Ishikawa (cell line): ENCODE data around the gene TMPRSS2.

Experiments
- CEBPB ChIP-seq: IDR thresholded peaks from 2 replicates; pipeline ENCODE4 v1.6.1; 2012
- CREB1 ChIP-seq: IDR thresholded peaks from 2 replicates; pipeline ENCODE4 v1.6.1; 2012; ENCODE audit warnings: low read depth
- EGR1 ChIP-seq: IDR thresholded peaks from 2 replicates; pipeline ENCODE4 v1.6.1; 2012
- EP300 ChIP-seq: IDR thresholded peaks from 2 replicates; pipeline ENCODE4 v1.6.1; 2012; ENCODE audit warnings: borderline replicate concordance
- FOXM1 ChIP-seq: IDR thresholded peaks from 2 replicates; pipeline ENCODE4 v1.6.1; 2012; ENCODE audit warnings: low read depth, borderline replicate concordance
- MAX ChIP-seq: IDR thresholded peaks from 2 replicates; pipeline ENCODE4 v1.6.1; 2012
- NFIC ChIP-seq: IDR thresholded peaks from 2 replicates; pipeline ENCODE4 v1.6.1; 2012
- RAD21 ChIP-seq: IDR thresholded peaks from 2 replicates; pipeline ENCODE4 v1.6.1; 2012; ENCODE audit warnings: low read depth
- TAF1 ChIP-seq: IDR thresholded peaks from 2 replicates; pipeline ENCODE4 v1.6.1; 2012; ENCODE audit warnings: low read depth, mild to moderate bottlenecking
- TCF12 ChIP-seq: IDR thresholded peaks from 2 replicates; pipeline ENCODE4 v1.6.1; 2012; ENCODE audit warnings: low read depth
- TEAD4 ChIP-seq: IDR thresholded peaks from 2 replicates; pipeline ENCODE4 v1.6.1; 2012
- YY1 ChIP-seq: IDR thresholded peaks from 2 replicates; pipeline ENCODE4 v1.6.1; 2012; ENCODE audit warnings: low read depth
- ZBTB7A ChIP-seq: IDR thresholded peaks from 2 replicates; pipeline ENCODE4 v1.6.1; 2012; ENCODE audit warnings: low read depth
- TF ChIP-seq, protein P1 (sequence below): IDR thresholded peaks from 2 replicates; pipeline ENCODE4 v1.6.1; 2012; ENCODE audit warnings: low read depth, mild to moderate bottlenecking
- TF ChIP-seq, protein P2 (sequence below): IDR thresholded peaks from 2 replicates; pipeline ENCODE4 v1.6.1; 2012

TMPRSS2 gene

GRCh38 chr21:41545500-41546359, 37.8 kb upstream of the TMPRSS2 start:
- TF ChIP-seq EGR1, result no peak
- TF ChIP-seq TCF12, result no peak
- TF ChIP-seq ZBTB7A, result no peak
- no peak for TF ChIP-seq EP300
- TF ChIP-seq, protein P1, sequence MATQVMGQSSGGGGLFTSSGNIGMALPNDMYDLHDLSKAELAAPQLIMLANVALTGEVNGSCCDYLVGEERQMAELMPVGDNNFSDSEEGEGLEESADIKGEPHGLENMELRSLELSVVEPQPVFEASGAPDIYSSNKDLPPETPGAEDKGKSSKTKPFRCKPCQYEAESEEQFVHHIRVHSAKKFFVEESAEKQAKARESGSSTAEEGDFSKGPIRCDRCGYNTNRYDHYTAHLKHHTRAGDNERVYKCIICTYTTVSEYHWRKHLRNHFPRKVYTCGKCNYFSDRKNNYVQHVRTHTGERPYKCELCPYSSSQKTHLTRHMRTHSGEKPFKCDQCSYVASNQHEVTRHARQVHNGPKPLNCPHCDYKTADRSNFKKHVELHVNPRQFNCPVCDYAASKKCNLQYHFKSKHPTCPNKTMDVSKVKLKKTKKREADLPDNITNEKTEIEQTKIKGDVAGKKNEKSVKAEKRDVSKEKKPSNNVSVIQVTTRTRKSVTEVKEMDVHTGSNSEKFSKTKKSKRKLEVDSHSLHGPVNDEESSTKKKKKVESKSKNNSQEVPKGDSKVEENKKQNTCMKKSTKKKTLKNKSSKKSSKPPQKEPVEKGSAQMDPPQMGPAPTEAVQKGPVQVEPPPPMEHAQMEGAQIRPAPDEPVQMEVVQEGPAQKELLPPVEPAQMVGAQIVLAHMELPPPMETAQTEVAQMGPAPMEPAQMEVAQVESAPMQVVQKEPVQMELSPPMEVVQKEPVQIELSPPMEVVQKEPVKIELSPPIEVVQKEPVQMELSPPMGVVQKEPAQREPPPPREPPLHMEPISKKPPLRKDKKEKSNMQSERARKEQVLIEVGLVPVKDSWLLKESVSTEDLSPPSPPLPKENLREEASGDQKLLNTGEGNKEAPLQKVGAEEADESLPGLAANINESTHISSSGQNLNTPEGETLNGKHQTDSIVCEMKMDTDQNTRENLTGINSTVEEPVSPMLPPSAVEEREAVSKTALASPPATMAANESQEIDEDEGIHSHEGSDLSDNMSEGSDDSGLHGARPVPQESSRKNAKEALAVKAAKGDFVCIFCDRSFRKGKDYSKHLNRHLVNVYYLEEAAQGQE, result no peak

GRCh38 chr21:41542727-41543126, 34.8 kb upstream of the TMPRSS2 start:
- no peak for TF ChIP-seq ZBTB7A
- TF ChIP-seq, protein P1, result no peak
- TF ChIP-seq, protein P2, sequence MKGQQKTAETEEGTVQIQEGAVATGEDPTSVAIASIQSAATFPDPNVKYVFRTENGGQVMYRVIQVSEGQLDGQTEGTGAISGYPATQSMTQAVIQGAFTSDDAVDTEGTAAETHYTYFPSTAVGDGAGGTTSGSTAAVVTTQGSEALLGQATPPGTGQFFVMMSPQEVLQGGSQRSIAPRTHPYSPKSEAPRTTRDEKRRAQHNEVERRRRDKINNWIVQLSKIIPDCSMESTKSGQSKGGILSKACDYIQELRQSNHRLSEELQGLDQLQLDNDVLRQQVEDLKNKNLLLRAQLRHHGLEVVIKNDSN, result no peak
- no peak for TF ChIP-seq RAD21
- TF ChIP-seq YY1, result no peak
- TF ChIP-seq EP300, result no peak
- no peak for TF ChIP-seq CREB1
- no peak for TF ChIP-seq NFIC
- no peak for TF ChIP-seq CEBPB
- TF ChIP-seq TEAD4, result no peak
- no peak for TF ChIP-seq FOXM1
- TF ChIP-seq TAF1, result no peak

GRCh38 chr21:41537356-41537755, 29.4 kb upstream of the TMPRSS2 start:
- TF ChIP-seq, protein P2, result no peak
- no peak for TF ChIP-seq TAF1
- no peak for TF ChIP-seq EP300
- TF ChIP-seq CEBPB, result no peak
- TF ChIP-seq FOXM1, result no peak
- no peak for TF ChIP-seq NFIC

DNA sequence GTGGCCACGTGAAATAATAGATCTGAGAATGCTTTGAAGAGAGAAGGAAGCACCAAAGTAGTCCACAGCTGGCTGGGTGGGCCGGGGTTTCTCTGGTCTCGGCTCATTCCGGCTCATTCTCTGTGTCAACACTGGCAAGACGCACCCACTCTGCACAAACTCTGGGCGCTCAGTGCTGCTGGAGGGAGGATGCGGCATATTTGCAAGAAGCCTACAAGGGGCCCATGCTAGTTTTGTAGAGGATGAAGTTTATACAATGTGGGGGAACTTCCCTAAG, 28.8 kb upstream of the TMPRSS2 start:
- TF ChIP-seq CEBPB (no peak), ZBTB7A (no peak), FOXM1 (no peak), NFIC (no peak), EP300 (no peak)
- TF ChIP-seq, protein P2, result no peak

DNA sequence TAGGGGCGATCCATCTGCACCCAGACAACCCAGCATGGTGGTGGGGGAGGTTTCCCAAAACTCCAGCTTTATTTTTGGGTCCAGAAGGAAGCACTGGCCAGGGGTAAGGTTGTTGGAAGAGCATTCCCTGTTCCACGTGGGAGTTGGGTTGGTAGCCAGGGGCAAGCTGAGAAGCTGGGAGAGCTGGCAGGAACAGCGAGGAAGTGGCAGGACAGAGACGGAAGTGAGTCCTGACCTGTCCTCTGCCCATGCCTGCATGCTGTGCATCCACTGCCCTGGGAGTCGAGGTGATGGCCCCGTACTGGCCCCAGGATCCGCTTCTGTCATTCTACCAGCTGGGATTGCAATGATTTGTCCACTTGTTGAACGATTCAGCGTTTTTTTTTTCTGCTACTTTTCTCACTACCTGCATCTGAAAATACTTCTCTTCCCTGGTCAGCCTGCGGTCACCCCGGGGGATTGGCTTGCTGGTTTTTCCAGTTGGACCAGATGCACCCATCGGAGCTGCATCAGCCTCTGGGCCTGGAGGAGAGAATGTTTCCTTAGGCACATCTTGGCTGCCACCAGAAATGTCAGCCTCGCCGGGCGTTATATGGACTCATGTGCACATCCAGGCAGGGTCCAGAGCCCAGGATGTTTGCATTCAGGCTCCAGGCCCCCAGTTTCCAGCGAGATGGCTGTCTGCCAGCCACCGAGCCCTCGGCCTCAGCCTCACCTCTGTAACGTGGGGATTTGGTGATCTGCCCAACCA, 28.3 kb upstream of the TMPRSS2 start:
- TF ChIP-seq RAD21 (0 out of 2 replicates have a peak, but pooled peaks have one; percentile 10), MAX (peak; percentile 63), ZBTB7A (no peak; the same call in 1 of the 2 replicates), EGR1 (no peak), EP300 (peak; percentile 68), TAF1 (no peak), CEBPB (no peak), TEAD4 (peak; percentile 51; the same call in 1 of the 2 replicates), YY1 (peak; percentile 58), NFIC (peak; percentile 76), CREB1 (no peak), TCF12 (peak; percentile 89)
- TF ChIP-seq, protein P2, result no peak; the same call in 1 of the 2 replicates
